ENCODE data around the gene ELMO1.

The ELMO1 gene

DNA sequence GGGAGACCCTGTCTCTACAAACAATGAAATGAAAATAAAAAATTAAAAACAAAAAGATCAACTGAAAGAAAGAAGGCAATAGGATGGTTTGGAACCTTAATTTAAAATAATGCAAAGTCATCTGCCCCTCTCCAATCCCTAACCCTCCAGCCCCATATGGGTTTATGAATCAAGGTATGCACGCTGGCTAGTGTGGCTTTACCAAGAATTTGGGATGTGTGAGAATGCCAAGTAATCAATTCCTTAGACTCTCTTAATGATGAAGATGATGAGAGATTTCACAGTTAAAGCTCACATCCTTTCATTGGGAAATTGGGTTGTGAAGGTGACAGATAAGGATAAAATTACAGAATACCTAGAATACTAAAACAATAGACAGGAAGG lies 577.3 kb downstream of the ELMO1 start:
- no peak for DNase-seq (ENCODE audit: low read depth)

DNA sequence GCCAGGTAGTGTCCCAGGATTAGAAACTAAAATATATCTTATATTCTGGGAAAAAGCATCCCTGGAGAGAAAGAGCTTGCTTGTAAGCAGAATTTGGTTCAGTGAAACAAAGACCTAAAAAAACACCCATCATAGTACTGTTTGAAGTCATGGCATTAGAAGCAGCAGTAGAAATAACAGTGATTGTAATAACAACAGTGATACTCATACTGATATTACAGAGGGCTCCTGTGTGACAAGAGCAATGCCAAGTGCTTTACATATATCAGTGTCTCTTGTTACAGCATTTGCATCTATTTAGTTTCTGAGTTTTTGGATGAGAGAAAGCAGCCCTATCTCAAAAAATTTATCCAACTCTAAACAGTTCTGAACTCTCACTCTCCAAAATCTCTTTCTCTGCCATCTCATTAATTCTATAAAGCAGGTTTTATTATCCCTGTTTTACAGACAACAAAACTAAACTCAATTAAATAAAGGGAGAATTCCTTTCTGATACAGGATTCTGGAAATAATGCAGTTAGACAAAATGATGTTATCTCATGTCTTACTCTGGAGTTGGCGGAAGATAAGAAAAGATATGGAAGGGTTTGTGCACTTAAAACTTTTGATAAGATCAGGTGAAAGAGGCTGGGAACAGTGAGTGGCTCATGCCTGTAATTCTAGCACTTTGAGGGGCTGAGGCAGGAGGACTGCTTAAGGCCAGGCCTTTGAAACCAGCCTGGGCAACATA lies 577.9 kb downstream of the ELMO1 start:
- no peak for DNase-seq (ENCODE audit: low read depth)

DNA sequence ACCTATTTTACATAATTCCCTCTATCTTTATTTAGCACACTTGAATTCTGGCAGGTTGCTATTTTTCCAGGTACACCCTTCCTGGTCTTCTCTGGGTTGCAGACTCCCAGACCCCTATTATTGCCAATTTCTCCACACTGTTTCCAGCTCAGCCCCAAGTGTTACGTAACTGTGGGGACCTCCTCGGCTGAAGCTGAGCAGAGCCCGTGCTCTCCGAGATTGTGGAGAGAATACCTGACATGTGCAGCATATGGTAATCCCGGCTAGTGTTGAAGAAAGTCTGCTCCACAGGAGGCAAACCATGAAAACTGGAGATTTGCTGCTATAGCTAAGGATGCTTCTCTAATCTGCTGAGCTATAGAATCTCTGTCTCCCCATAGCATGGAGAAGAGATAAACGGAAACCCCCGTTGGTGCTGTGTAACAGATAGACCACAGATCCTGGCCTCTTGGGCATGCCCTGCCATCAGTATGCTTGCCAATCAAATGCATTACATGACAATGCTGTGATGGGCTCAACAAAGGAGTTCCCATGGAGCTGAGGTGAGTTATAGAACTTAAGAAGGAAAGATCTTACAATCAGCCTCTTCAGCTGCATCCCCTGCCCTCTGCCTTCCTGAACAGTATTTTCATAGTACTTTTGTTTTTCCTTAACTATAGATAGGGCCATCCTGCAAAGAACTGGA lies 579.8 kb downstream of the ELMO1 start:
- no peak for DNase-seq (ENCODE audit: low read depth)

DNA sequence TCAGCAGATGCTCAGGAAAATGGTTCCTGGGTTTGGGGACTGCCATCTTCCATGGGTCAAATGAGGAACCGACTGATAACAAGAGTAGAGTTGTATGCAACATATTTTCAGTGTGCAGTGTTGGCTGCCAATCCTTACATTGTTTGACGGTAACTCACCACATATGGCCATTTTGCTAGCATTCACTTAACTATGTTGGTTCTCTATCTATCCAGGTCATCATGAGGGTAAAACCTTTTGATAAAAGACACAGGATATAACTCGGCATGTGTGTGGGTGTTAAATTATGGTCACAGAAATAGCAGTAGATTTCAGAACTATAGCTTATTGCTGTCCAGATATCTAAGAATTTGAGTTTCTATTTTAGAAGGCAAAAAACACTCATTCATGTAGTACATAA lies 583.6 kb downstream of the ELMO1 start:
- no peak for DNase-seq (ENCODE audit: low read depth)

DNA sequence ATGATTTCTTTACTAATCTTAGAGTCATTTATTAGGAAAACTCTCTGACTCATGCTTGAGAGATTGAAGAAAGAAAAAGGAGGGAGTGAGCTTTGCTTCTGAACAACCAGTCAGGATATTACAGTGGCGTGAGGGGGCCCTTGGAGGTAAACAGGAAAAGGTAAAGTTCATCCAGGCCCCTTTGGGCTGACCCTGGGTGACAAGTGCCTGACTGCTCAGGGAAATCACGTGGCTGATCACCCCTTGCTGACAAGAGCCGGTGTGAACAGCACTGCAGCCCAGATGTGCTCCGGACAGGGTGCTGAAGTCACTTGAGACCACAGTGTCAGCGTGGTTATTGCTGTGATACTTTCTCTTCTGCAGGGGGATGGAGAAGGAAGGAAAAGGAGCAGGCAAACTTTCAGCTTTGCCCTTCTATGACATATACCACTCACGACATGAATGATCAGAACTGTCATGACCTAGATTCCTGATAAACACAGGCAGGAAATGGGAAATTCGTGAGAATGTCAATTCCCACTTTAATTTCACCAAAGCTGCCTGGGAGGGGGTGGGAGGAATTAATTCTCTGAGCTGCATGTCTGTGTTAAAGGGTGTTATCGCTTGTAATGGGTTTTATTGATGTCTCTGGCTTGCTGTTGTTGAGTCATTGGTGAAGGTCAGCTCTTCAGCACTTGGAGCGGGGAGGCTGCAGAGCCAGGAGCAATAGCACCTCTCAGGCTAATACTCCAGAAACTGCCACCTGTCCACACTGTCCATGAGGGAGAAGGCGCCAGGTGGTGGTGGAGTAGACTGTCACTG lies 584.6 kb downstream of the ELMO1 start:
- no peak for DNase-seq (ENCODE audit: low read depth)

DNA sequence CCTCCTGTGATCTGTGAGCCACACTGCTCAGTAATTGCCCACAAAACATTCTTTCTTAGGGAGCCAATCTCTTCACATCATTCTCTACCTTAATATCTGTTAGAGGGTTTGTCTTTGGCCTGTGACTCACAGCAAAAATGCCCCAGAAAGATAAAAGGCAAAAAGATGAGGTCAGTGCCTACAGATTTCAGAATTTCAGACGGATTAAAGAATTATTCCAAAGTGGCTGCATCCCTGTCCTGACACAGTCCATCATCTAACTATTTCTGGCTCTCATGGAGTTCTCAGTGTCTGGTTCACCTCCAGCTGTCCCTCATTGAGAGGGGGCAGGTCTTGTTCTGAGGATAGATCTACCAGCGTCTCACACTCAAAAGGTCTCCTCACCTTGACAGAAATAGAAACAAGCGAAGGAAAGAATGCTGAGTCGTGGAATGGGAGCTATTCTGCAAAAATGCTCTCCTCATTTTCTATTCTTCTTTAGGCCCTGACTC lies 585.8 kb downstream of the ELMO1 start:
- no peak for DNase-seq (ENCODE audit: low read depth)

DNA sequence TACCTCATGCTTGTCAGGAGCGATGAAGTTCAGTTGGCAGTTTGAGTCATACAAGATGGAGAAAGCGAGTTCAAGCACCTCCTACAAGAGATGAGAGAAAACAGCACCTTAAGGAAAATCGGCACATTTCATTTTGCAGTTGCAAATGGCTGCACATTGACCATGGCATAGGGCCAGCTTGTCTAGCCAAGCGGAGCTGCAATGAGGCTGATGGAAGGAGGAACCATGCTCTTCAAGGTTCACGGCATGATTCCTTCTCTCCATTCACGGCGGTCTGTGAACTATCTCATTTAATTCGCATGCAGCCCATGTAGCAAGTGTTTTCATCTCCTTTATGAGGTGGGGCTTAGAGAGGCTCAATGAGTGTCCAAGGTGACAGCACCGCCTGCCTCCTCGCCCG lies 587.0 kb downstream of the ELMO1 start:
- no peak for DNase-seq (ENCODE audit: low read depth)

DNA sequence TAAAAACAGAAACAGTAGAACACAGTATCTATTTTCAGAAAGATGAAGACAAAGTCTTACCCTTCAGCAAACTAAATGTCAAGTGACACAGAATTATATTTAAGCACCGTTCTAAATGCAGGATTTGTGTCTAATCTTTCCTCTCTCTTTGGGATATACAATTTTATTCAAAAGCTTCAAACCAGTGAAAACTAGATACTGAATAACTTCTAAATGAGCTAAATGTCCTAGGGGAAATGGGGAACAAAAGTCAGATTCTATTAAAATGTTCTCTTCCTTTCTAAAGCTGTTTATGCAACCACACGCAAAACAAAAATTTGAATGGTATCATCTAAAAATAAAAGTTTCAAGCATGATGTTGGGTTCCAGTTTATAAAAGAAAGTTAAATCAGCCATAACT lies 588.0 kb downstream of the ELMO1 start:
- no peak for DNase-seq (ENCODE audit: low read depth)

DNA sequence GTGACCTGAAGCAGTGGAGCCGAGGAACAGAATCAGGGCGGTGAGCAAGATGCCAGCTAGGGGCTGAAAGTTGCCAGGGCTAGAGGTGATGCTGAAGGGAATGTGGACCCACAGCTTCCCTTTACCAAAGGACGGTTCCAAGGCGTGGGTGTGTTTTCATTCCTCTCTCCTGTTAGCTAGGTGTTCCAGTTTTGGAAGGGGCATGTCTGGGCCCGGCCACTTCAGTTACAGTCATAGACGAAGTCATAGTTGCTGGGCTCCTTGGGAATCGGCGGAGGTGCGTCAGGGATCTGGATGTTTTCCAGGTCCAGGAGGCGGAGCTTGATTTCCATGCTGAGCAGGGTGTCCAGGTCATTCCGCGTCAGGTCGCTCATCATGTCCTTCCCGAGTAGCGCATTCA lies 593.3 kb downstream of the ELMO1 start:
- DNase-seq (ENCODE audit: low read depth): no peak

DNA sequence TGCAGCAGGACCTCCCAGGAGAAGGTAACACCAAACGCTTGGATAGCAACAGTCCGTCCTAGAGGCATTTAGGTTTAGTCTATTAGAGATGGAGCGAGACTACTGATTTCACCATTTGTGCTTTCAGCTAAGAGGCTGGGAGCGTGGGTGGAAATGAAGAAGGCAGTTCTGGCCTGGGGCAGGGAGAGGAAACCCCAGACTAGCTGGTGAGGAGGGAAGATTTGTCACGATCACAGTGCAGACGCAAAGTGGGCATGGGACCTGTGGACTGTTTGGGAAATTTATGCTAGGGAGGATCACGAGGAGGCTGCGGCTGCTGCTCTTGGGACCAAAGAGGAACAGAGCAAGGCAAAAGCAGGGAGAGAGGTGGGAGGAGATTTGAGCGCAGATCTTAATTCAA lies 594.0 kb downstream of the ELMO1 start:
- DNase-seq (ENCODE audit: low read depth): no peak

DNA sequence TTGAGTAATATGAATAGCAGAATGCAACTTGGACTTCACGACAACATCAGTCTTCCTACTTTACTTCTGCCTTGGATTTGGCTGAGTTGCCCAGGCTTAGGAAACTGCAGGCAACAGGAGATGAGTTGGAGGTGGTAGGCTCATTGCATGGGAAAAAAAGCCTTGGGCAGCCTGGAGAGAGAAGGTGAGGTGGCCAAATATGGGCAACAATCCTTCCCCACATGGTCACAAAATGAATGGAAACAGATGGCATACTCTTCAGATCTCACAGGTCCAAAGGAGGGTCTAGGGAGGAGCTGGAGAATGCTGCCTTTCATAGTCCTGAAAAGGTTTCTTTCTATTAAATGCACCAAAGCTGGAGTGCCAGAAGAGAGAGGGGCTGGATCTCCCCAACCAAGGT lies 595.7 kb downstream of the ELMO1 start:
- no peak for DNase-seq (ENCODE audit: low read depth)

DNA sequence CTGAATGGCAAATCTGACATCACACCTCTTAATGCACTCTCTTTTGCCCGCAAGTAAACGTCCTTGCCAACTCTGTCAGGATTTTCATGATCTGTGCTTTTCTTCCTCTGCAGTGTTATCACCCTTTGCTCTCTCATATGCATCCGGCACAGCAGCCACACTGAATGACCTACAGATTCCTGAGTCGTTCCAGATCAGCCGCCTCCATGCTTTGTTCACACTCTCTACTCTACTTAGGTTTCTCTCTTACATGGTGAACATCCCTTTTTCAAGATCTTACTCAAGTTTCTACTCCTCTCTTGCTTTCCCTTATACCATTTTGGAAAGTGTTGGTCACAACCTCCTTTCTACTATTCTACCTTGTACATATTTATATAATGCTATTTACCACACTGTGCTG lies 596.6 kb downstream of the ELMO1 start:
- DNase-seq (ENCODE audit: low read depth): no peak

DNA sequence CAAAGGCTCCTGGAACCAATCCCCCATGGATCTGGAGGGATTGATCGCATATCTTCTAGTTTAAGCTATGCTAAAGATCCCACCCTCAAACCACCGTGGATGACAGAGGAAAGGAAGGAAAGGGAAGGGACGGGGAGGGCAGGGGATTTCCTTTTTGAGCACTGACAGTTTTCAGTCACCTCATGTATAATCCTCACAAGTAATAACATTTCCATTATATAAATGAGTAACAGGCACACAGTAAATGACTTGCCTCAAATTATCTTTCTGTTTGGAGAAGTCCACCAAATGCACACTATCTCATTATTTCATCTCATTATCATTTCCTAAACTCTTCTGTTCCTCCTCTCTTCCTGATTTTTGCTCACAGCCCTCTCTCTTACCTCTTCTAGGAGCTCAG lies 597.3 kb downstream of the ELMO1 start:
- no peak for DNase-seq (ENCODE audit: low read depth)

DNA sequence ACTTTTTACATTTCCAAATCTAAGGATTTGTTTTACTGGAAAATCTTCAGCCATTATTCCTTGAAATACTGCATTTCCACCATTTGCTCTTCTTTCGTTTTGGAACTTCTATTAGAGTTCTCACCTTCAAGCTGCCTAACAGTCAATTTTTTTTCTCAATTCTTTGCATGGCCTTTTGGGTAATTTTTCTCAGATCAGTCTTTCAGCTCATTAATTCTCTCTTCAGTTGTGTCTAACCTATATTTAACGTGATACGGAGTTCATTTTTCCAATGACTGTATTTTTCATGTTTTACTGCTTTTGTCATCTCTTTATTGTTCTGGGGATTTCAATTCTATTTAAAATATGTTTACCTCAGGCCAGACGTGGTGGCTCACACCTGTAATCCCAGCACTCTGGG lies 600.7 kb downstream of the ELMO1 start:
- no peak for DNase-seq (ENCODE audit: low read depth)

DNA sequence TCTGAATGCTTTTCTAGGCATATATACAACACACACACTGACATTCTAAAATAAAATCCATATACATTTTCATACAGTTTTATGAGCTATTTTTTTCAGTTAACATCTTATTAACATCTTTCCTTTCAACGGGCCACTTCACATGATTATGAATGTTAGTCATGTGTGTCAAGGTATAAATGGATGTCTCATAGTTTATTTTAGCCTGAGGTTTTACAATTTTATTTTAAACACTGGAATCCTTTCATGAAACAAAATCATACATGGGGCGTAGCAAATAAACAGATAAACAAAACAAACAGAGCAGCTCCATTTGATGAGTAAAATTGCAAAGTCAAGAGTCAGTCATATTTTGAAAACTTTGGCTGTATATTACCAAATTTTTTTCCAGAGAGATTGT lies 604.3 kb downstream of the ELMO1 start:
- no peak for DNase-seq (ENCODE audit: low read depth)

DNA sequence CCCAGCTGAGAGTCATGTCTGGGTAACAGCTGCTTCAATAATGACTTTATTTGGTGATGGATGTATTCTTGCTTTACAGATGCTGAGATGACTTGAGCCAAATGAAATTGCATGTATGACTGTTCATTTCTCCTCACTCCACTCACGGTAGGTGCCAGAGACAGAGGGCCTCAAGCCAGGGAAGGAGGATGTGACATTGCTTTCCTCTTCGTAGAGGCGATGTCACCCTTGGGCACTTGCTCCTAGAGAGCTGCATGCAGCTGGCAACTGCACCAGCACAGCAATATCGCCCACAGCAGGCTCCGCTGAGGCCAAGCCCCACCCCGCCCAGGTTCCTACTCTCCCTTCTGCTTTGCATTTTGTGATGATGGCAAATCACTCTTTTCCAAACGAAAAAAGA lies 607.8 kb downstream of the ELMO1 start:
- no peak for DNase-seq (ENCODE audit: low read depth)

DNA sequence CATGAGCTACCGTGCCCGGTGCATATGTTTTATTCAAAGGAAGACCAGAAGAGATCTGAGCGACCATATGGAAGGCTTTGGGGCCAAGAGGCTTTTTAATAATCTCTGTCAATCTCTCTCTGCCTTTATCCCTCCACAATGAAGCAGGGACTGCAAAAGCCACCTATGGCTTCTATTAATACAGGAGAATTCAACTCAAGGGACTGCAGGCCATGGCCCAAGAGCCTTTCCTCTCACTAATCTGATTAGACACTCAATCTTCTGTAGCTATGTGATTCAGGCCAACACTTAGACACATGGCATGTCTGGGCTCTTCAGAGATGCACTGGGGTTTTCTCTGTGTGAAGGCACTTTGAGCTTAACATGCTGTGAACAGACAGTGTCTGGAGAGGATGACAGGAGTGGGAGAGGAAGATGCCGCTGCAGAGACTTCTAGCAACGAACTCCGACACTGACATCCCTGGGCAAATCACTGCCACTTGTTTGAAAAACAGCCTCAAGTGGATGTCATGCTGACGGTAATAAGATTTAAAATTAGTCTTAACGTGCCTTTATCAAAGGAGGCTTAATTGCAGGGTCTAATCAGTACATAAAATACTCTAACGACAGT lies 609.9 kb downstream of the ELMO1 start:
- DNase-seq (ENCODE audit: low read depth): no peak

DNA sequence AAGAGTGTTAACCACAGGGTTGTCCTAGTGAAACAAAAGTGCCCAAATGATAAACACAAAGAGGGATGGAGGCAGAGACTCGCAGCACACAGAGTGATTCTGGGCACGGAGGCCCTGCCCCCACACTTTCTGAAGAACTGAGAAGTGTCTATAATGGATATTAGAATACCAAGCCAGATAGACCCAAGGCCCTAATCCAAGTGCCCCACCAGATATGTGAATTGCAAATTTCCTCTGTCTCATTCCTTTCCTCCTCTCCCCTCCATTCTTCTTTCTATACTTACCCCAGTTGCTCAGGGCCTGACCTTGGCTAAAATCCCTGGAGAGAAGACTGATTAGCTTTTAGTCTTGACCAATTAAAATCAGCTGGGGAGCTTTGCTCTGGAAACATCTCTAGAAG lies 617.6 kb downstream of the ELMO1 start:
- DNase-seq (ENCODE audit: low read depth): no peak

DNA sequence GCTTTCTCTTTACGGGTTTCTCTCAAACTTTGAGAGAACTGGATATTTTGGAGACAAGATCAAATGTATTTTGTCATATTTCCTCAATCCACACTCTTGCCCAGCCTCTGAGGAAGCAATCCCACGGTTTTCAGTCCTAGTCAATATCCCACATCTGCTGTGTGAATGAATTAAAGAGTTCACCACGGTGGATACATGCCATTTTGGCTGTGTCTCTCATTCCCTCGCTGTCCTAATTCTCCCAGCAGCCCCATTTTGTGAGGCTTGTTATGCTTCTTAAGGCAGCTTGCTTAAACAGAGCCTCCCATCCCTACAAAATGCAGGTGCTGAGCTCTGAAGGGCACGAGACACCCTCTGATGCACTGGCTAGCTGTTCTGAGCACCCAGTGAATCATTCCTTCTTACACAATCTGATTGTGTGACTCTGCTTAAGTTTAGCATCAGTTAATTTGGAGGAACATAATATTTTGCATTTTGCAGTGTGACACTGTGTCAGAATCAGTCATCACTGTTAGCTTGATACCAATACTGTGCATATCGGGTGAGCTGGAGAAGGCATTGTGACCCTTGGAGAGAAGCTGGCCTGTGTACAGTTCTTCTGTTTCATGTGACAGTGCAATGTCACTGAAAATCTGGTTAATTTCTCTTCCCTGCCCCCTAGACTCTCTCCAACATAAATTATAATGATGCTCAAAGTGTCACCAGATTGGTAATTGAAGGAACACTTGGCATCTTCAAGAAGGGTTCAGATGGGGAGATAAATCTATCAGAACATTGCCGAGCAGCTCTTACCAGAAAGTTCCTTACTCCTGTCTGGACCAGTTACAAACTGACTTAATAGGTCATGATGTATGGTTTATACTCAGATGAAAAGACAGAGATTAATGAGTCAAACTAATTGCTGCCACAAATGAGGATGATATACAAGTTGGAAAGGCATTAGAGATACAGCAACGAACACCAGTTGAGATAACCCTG lies 620.6 kb downstream of the ELMO1 start:
- no peak for DNase-seq (ENCODE audit: low read depth)

DNA sequence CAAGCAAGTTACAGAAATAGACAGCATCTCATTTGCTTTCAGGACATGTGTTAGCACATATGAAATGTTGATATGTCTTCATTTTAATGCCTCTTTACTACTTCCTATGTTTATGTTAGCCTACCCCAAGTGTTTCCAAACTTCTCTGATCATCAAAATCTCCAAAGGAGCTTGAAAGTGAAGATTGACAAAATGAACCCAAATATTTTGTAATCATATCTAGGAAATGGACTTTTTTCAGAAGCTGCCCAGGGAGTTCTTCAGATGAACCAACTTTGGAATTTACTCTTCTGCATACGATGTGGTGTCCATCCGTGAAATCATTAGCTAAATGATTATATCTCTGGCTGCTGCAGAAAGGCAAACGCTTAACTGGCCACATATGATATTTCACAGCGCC lies 623.2 kb downstream of the ELMO1 start:
- DNase-seq (ENCODE audit: low read depth): no peak

DNA sequence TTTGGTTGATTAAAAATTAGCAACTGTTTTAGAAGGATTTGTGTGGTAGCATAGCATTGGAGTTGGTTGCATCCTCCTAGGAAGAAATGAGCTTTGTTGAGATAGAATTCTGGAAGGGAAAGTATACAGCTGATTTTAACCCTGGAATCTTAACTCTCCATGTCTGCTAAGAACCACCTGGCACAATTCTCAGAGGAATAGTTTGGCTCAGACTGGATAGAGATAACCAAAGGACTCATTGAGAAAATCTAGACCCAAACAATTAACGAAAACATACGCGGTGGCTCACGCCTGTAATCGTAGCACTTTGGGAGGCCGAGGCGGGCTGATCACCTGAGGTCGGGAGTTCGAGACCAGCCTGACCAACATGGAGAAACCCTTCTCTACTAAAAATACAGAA lies 625.3 kb downstream of the ELMO1 start:
- DNase-seq (ENCODE audit: low read depth): no peak

All from GM04503 (cell line).